NCI-H2107 treated with DMSO at 0.1 percent for 48 hours (cell line): ENCODE results near the gene LMF2.
A peak's percentile ranks its signal among the peaks of the same experiment; 100 is the strongest.

ENCODE experiments used
- DNase-seq: peaks from one replicate; lab custom pipeline; 2025; ENCODE audit not compliant: unreplicated experiment; lab: John Stamatoyannopoulos, UW

The LMF2 gene

GRCh38 chr22:50483106-50483505 lies 24.4 kb downstream of the LMF2 start:
- no peak for DNase-seq

GRCh38 chr22:50482107-50483074 lies 25.1 kb downstream of the LMF2 start:
- DNase-seq: no peak

- DNase-seq: no peak
Observed at GRCh38 chr22:50481440-50482106, 25.9 kb downstream of the LMF2 start, which contains the start of gene ADM2. Gene ADM2, plus strand, starts transcription at chr22:50481543. Its CDS starts 305 bp downstream, at chr22:50481848.

- no peak for DNase-seq
Observed at GRCh38 chr22:50481045-50481439, 26.5 kb downstream of the LMF2 start.

- no peak for DNase-seq
Observed at GRCh38 chr22:50479721-50480120, 27.8 kb downstream of the LMF2 start.

- DNase-seq: no peak
Observed at GRCh38 chr22:50477923-50478322, 29.6 kb downstream of the LMF2 start.

- no peak for DNase-seq
Observed at GRCh38 chr22:50476868-50477267, 30.6 kb downstream of the LMF2 start.

GRCh38 chr22:50475652-50476002 lies 31.9 kb downstream of the LMF2 start:
- DNase-seq: no peak

GRCh38 chr22:50474710-50475651 lies 32.5 kb downstream of the LMF2 start, which contains the start of gene SBF1:
Gene SBF1, minus strand, starts transcription at chr22:50475035. Its CDS starts 195 bp downstream, at chr22:50474840.
- DNase-seq: peak; percentile 39

- no peak for DNase-seq
Observed at GRCh38 chr22:50473855-50474671, 33.4 kb downstream of the LMF2 start.

GRCh38 chr22:50473088-50473487 lies 34.4 kb downstream of the LMF2 start:
- DNase-seq: no peak

GRCh38 chr22:50471962-50472361 lies 35.5 kb downstream of the LMF2 start:
- no peak for DNase-seq

GRCh38 chr22:50471197-50471847 lies 36.2 kb downstream of the LMF2 start:
- no peak for DNase-seq

GRCh38 chr22:50470491-50470890 lies 37.0 kb downstream of the LMF2 start:
- DNase-seq: no peak

- DNase-seq: peak; percentile 69
Observed at GRCh38 chr22:50469377-50470305, 37.9 kb downstream of the LMF2 start.

- DNase-seq: no peak
Observed at GRCh38 chr22:50468626-50469025, 38.9 kb downstream of the LMF2 start.

GRCh38 chr22:50467773-50468440 lies 39.6 kb downstream of the LMF2 start:
- no peak for DNase-seq

GRCh38 chr22:50467341-50467740 lies 40.2 kb downstream of the LMF2 start:
- DNase-seq: no peak
